K562 (cell line): Measurements from ENCODE around the gene WDR62. TPM values are rescaled to one million over a fixed set of nuclear protein-coding genes. Genes with fewer than 3 reads are reported as not detected.

Experiments used
- ARID3A ChIP-seq: IDR thresholded peaks from 2 replicates; pipeline ENCODE4 v1.6.1; 2012; ENCODE audit warnings: low read depth, low read length, improper control_type of control experiment, borderline replicate concordance
- BRCA1 ChIP-seq, 2 experiments: fragments of 450-650 bp in 1 of 2; sonication (generic) in 1 of 2; formaldehyde crosslinking in 1 of 2; IDR thresholded peaks; 2 replicates each; pipeline versions ENCODE4 v1.5.0 to v1.6.1; 2017 to 2020; ENCODE audit warnings: mild to moderate bottlenecking in 1 of 2, missing genetic modification reagents in 1 of 2
- CREB3 ChIP-seq: fragments of 450-650 bp; conservative IDR thresholded peaks from 2 replicates; pipeline ENCODE4 v1.6.1; 2016; ENCODE audit warnings: missing genetic modification characterization, low read depth, mild to moderate bottlenecking, missing compliant biosample characterization, moderate library complexity
- CREB5 ChIP-seq: fragments of 250-450 bp; sonication (Bioruptor Pico); IDR thresholded peaks from 2 replicates; pipeline ENCODE4 v1.5.0; 2020; ENCODE audit warnings: mild to moderate bottlenecking
- HBP1 ChIP-seq: fragments of 450-650 bp; formaldehyde crosslinking; IDR thresholded peaks from 2 replicates; pipeline ENCODE4 v1.4.0; 2022; ENCODE audit warnings: missing genetic modification characterization
- MAZ ChIP-seq, 2 experiments: fragments of 450-650 bp in 1 of 2; sonication (generic) in 1 of 2; formaldehyde crosslinking; IDR thresholded peaks in 1 of 2; conservative IDR thresholded peaks in 1 of 2; 2 replicates each; pipeline versions ENCODE4 v1.4.0 to v1.5.0; 2020; ENCODE audit warnings: mild to moderate bottlenecking in 1 of 2, missing genetic modification reagents in 1 of 2
- MCM7 ChIP-seq, 2 experiments: fragments of 450-650 bp; IDR thresholded peaks; 2 replicates each; pipeline ENCODE4 v1.6.1; 2016 to 2018
- PCBP2 ChIP-seq: fragments of 200-400 bp; formaldehyde crosslinking; IDR thresholded peaks from 2 replicates; pipeline ENCODE4 v1.6.1; 2018; ENCODE audit warnings: low read length, low read depth, mild to moderate bottlenecking, moderate library complexity; ENCODE audit not compliant: poor library complexity, severe bottlenecking
- PHTF2 ChIP-seq: fragments of 250-450 bp; sonication (Bioruptor Pico); IDR thresholded peaks from 2 replicates; pipeline ENCODE4 v1.5.0; 2021; ENCODE audit warnings: mild to moderate bottlenecking
- SMARCC2 ChIP-seq: fragments of 450-650 bp; IDR thresholded peaks from 2 replicates; pipeline ENCODE4 v1.6.1; 2017; ENCODE audit warnings: antibody characterized with exemption, moderate library complexity, mild to moderate bottlenecking, low read depth
- STAG1 ChIP-seq: sonication (generic); formaldehyde crosslinking; IDR thresholded peaks from 2 replicates; pipeline ENCODE4 v1.5.0; 2020; ENCODE audit warnings: missing genetic modification reagents, borderline replicate concordance
- TAF15 ChIP-seq: fragments of 200-400 bp; formaldehyde crosslinking; IDR thresholded peaks from 2 replicates; pipeline ENCODE4 v1.6.1; 2017; ENCODE audit warnings: mild to moderate bottlenecking, low read depth, low read length, moderate library complexity
- YBX1 ChIP-seq: fragments of 450-650 bp; IDR thresholded peaks from 2 replicates; pipeline ENCODE4 v1.7.1; 2016; ENCODE audit warnings: mild to moderate bottlenecking
- ZC3H11A ChIP-seq: IDR thresholded peaks from 2 replicates; pipeline ENCODE4 v1.6.1; 2012; ENCODE audit warnings: low read depth, low read length, improper control_type of control experiment
- ZNF507 ChIP-seq: conservative IDR thresholded peaks from 2 replicates; pipeline ENCODE4 v1.6.1; 2017; ENCODE audit warnings: missing genetic modification characterization, missing compliant biosample characterization
- ZNF518B ChIP-seq: fragments of 250-450 bp; sonication (Bioruptor Pico); IDR thresholded peaks from 2 replicates; pipeline ENCODE4 v1.5.0; 2021; ENCODE audit warnings: mild to moderate bottlenecking, moderate library complexity
- ZNF707 ChIP-seq: fragments of 250-450 bp; sonication (Bioruptor Pico); conservative IDR thresholded peaks from 2 replicates; pipeline ENCODE4 v1.8.0; 2022; ENCODE audit warnings: inconsistent platforms, mild to moderate bottlenecking, moderate library complexity
- polyA plus RNA-seq, 8 experiments: library from polyadenylated mRNA; depleted of rRNA in 4 of 8; stranded (reverse) in 5 of 8; unstranded in 3 of 8; fragments of >200 nt; fragmentation: Nextera tagmentation in 2 of 8; fragmentation: Illumina TruSeq in 1 of 8; extraction: Ambion mirVana in 2 of 8; extraction: Trizol in 1 of 8; gene quantifications; 2 replicates each; pipeline versions ENCODE4 v1.2.1 to v1.2.3, GENCODE V29; 2011 to 2014; ENCODE audit warnings: inconsistent platforms in 1 of 8, missing spikeins in 1 of 8
- total RNA-seq, 7 experiments: library from RNA; depleted of rRNA in 6 of 7; stranded (reverse); fragments of >200 nt in 6 of 7; fragmentation: Illumina TruSeq in 2 of 7; extraction: Trizol in 2 of 7; gene quantifications; 2 replicates each; pipeline versions ENCODE4 v1.2.1 to v1.2.3, GENCODE V29; 2011 to 2021; ENCODE audit warnings: low replicate concordance in 1 of 7

WDR62 gene
- total and polyA plus RNA-seq, 9 of the 15 experiments (the other 6 are each of a cell fraction or from before 2014, with no cell fraction given), result 0.35 to 32.8 (median 14.4) TPM

- TF ChIP-seq ZNF507, result no peak
- no peak for TF ChIP-seq SMARCC2
- no peak for TF ChIP-seq CREB3
- TF ChIP-seq STAG1 (CRISPR knock-in tag), result no peak
- no peak for TF ChIP-seq PCBP2
- peak; percentile 29 to 33; a peak in 2 of 4 replicates for TF ChIP-seq MAZ (CRISPR knock-in tag; conservative IDR thresholded peaks at IDR 0.05 in 1 of 2, IDR thresholded peaks at IDR 0.05 in 1 of 2)
- no peak for TF ChIP-seq ZC3H11A
- TF ChIP-seq ZNF707 (CRISPR knock-in tag), result no peak
- no peak for TF ChIP-seq PHTF2 (CRISPR knock-in tag)
- no peak for TF ChIP-seq ARID3A
- TF ChIP-seq TAF15, result no peak
- TF ChIP-seq HBP1, result no peak
- TF ChIP-seq MCM7 (IDR thresholded peaks at IDR 0.05), result no peak
- TF ChIP-seq ZNF518B (CRISPR knock-in tag), result no peak
- TF ChIP-seq CREB5, result no peak
- TF ChIP-seq YBX1, result no peak
- TF ChIP-seq BRCA1 (IDR thresholded peaks at IDR 0.05), result no peak
- no peak for TF ChIP-seq BRCA1 (CRISPR knock-in tag; IDR thresholded peaks at IDR 0.05)
Measured at GRCh38 chr19:36054733-36055686, at the start of gene WDR62 (continued).
